Measurements from ENCODE around the gene STARD9. TPM values are rescaled to one million over a fixed set of nuclear protein-coding genes. Genes with fewer than 3 reads are reported as not detected.
"Not testable (repeated sequence)": the region's sequence is repeated elsewhere in the genome, so short reads cannot be mapped to it uniquely, and the experiment has no call there.

The STARD9 gene
- polyA plus RNA-seq, 3 donors = 7.5 to 9.4 (median 7.5) TPM

GRCh38 chr15:42584031-42584765, 8.8 kb downstream of the STARD9 start:
- no peak for DNase-seq (ENCODE audit: low read depth in 3 of 3, low spot score in 2 of 3)

- DNase-seq (ENCODE audit: low read depth in 3 of 3, low spot score in 2 of 3) = no peak
Measured at GRCh38 chr15:42590619-42591237, 15.3 kb downstream of the STARD9 start.

- no peak for DNase-seq (ENCODE audit: low read depth in 3 of 3, low spot score in 2 of 3)
Measured at GRCh38 chr15:42591238-42591934, 16.0 kb downstream of the STARD9 start.

DNA sequence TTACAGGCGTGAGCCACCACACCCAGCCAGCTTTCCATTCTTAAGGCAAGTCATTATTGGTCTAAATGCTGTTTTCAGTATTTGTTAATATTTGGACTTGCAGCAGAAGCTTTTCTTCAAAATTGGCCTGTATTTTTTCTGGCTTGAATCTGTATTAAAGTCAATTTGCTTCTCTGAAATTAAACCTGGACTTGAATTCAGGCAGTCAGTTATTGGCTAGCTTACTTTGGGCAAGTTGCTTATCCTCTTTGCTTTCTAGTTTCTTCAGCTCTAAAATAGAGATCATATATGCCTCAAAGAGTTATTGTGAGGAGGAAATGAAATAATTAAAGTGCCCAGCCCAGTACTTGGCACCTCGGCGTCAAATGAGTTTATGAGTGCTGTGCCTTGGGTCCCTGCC, 17.3 kb downstream of the STARD9 start:
- DNase-seq (ENCODE audit: low read depth in 3 of 3, low spot score in 2 of 3) = no peak

DNA sequence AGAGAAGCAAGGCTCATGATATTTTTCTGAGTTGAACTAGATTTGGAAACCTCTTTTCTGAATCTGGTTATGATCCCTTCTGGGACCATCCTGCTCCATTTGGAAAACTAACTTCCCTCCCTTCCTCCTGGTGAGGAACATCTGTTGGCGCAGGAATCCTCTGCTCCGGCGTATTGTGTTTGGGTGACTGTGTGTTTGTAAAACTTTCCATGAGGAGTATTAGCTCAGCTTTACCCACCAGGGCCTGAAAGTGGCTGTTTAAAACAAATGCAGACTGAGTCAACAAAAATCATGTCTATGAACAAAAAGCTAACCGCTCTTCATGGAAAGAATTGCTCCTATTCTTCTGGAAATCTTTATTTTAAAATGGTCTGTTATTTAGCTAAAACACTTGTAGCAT, 17.7 kb downstream of the STARD9 start:
- no peak for DNase-seq (ENCODE audit: low read depth in 3 of 3, low spot score in 2 of 3)

GRCh38 chr15:42594095-42594494, 18.7 kb downstream of the STARD9 start:
- DNase-seq (ENCODE audit: low read depth in 3 of 3, low spot score in 2 of 3) = no peak

- no peak for DNase-seq (ENCODE audit: low read depth in 3 of 3, low spot score in 2 of 3)
Measured at GRCh38 chr15:42595626-42596240, 20.3 kb downstream of the STARD9 start.

GRCh38 chr15:42601316-42601715, 25.9 kb downstream of the STARD9 start:
- DNase-seq (ENCODE audit: low read depth in 3 of 3, low spot score in 2 of 3) = not testable (repeated sequence)

DNA sequence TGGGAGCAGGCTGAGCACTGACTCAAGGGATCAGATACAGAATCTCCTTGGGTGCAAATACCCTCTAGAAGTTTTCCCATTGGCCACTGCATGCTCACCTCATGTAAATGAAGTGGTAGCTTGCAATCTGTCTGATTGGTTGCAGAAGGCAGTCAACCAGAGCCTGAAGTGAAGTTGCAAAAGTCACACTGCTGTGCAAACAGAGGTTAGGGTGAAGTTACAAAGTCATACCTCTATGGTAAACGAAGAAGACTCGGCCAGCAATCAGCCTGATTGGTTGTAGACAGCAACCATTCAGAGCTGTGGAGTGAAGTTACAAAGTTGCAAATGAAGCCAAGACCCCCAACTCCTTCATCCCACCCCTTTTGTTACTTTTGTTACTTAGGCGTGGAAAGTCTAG, 27.1 kb downstream of the STARD9 start:
- DNase-seq (ENCODE audit: low read depth in 3 of 3, low spot score in 2 of 3) = no peak

GRCh38 chr15:42603978-42604377, 28.6 kb downstream of the STARD9 start:
- no peak for DNase-seq (ENCODE audit: low read depth in 3 of 3, low spot score in 2 of 3)

GRCh38 chr15:42604894-42605744, 29.7 kb downstream of the STARD9 start:
- DNase-seq (ENCODE audit: low read depth in 3 of 3, low spot score in 2 of 3) = no peak

DNA sequence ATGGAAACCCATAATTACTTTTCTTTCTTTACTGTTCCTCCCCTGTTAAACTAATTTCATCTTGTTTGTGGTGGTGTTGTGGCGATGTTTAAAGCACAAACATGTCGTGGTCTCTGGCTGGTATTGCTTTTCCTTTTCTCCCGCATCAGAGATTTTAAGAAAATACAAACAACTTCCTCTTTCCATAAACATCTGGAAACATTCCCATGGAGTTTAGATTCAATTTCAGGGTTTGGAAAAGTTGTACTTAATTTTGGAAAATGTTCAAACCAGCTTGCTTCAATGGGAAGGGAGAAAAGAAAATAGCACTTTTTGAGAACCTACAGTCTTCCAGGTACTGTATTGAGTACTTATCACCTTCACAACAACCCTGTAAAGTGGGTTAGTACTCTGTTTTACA, 30.4 kb downstream of the STARD9 start:
- DNase-seq (ENCODE audit: low read depth in 3 of 3, low spot score in 2 of 3) = no peak

GRCh38 chr15:42608110-42608531, 32.7 kb downstream of the STARD9 start:
- DNase-seq (ENCODE audit: low read depth in 3 of 3, low spot score in 2 of 3) = no peak

DNA sequence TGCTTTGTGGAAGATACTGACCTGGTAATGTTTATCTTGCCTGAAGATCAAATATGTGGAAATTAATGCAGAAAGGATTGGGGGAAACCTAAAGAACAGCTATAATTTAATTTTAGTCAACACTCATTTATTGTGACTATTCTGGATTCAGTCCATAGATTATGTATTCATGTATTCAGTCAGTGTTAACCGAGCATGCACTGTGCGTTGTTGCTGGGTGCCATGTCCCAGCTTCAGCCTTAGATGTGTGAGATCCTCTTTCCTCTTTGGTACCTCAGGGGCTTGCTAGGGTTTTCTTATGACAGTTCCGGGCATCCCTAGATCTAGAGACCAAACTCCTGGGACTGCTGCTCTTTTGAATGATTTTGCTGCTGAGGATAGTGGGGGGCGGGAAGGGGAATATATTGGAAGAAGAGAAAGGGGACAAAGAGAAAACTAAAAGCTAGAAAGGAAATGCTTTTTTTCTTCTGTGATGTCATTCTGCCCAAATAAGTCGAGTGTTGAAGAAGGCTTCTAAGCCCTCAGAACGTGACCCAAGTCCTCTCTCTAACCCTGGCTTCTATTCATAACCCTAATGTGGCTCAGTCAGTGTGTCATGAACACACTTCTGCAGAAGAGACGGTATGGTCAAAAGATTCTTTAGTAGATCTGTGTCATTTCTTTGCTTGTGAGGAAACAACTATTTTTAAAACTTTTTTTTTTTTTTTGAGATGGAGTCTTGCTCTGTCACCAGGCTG, 33.5 kb downstream of the STARD9 start:
- no peak for DNase-seq (ENCODE audit: low read depth in 3 of 3, low spot score in 2 of 3)

DNA sequence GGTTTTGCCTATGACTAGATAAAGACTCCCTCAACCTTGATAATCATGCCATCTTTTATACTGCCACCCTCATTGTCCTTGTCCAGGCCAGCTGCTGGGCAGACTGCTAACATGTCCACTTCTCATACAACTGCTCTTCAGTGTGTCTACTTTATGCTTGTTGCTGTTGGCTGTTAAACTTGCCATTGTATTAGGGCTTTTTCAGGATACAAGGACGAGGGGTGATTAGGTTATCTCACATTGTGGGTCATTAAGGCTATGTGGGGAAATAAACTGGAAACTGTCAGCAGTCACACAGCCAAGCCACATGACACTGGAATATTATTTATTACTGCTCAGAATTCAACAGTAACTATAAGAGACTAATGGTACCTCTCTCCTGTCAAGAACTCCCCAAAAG, 36.1 kb downstream of the STARD9 start:
- no peak for DNase-seq (ENCODE audit: low read depth in 3 of 3, low spot score in 2 of 3)

GRCh38 chr15:42612367-42612912, 37.0 kb downstream of the STARD9 start:
- DNase-seq (ENCODE audit: low read depth in 3 of 3, low spot score in 2 of 3) = no peak

GRCh38 chr15:42616107-42616506, 40.7 kb downstream of the STARD9 start:
- DNase-seq (ENCODE audit: low read depth in 3 of 3, low spot score in 2 of 3) = no peak

DNA sequence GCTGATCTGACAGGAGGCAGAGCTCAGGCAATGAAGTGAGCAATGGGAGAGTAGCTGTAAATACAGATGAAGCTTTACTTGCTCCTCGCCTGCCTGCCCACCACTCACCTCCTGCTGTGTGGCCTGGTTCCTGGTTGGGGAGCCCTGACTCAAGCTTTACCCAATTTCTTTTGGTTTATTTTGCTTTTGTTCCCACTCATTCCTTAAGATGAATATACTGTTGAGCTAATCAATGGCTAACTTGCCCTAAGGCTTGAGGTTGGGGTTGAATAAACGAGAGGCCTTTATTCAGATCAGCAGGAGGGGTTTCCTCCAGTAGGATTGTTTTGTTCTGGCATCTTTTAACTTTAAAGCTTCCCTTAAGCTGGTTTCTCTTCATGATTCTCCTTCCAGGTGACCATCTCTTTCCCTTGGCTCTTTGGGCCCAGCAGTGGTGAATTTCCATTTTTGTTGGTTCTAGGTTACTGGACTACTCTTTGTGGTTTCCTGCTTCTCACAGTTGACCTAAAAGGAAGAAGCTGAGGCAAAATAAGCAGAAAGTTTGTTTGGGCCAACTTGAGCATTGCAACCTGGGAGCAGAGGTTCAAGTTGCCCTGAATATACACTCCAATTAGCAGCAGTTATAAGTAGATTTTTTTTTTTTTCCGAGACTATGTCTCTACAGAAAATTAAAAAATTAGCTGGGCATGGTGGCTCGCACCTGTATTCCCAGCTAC, 44.4 kb downstream of the STARD9 start:
- no peak for DNase-seq (ENCODE audit: low read depth in 3 of 3, low spot score in 2 of 3)

GRCh38 chr15:42621386-42621785, 46.0 kb downstream of the STARD9 start:
- no peak for DNase-seq (ENCODE audit: low read depth in 3 of 3, low spot score in 2 of 3)

All from right renal cortex interstitium (tissue), 3 donors.